ENCODE measurements around the gene FGF1. TPM values are rescaled to one million over a fixed set of nuclear protein-coding genes. Genes with fewer than 3 reads are reported as not detected.

The FGF1 gene
- total RNA-seq, 1 donor from 2014 or later = 0.07 TPM

- Mint-ChIP-seq H3K27ac (no peak overlapping the region), H3K4me1 (peaks cover 25% of the 10 kb centered on the region), H3K9me3 (no peaks in the 10 kb centered on the region), H3K36me3 (no peaks in the 10 kb centered on the region), H3K27me3 (ENCODE audit: low read depth) (no peaks in the 10 kb centered on the region), H3K4me3 (no peak overlapping the region)
- peak; percentile 39 for TF ChIP-seq CTCF (IDR thresholded peaks at IDR 0.05; ENCODE audit: unreplicated experiment)
- no peak for DNase-seq (ENCODE audit: low spot score in 2 of 2, unreplicated experiment in 2 of 2)
Measured at GRCh38 chr5:142694092-142694856, 8.4 kb upstream of the FGF1 start.

- no peaks in the 10 kb centered on the region for H3K9me3 Mint-ChIP-seq
- H3K27ac Mint-ChIP-seq = no peak overlapping the region
- no peaks in the 10 kb centered on the region for H3K36me3 Mint-ChIP-seq
- H3K27me3 Mint-ChIP-seq (ENCODE audit: low read depth) = no peaks in the 10 kb centered on the region
- TF ChIP-seq CTCF (IDR thresholded peaks at IDR 0.05; ENCODE audit: unreplicated experiment) = no peak
- no peak overlapping the region for H3K4me3 Mint-ChIP-seq
- no peak for DNase-seq (ENCODE audit: low spot score in 2 of 2, unreplicated experiment in 2 of 2)
- peaks cover 8% of the 10 kb centered on the region for H3K4me1 Mint-ChIP-seq
Measured at GRCh38 chr5:142692321-142692894, 6.5 kb upstream of the FGF1 start.

GRCh38 chr5:142690667-142691066 is 4.8 kb upstream of the FGF1 start:
- Mint-ChIP-seq H3K27me3 (ENCODE audit: low read depth) (no peaks in the 10 kb centered on the region), H3K9me3 (no peaks in the 10 kb centered on the region), H3K36me3 (no peaks in the 10 kb centered on the region), H3K27ac (no peak overlapping the region), H3K4me3 (no peak overlapping the region), H3K4me1 (peaks cover 5% of the 10 kb centered on the region)
- no peak for TF ChIP-seq CTCF (IDR thresholded peaks at IDR 0.05; ENCODE audit: unreplicated experiment)
- no peak for DNase-seq (ENCODE audit: low spot score in 2 of 2, unreplicated experiment in 2 of 2)

- Mint-ChIP-seq H3K36me3 (no peaks in the 10 kb centered on the region), H3K27ac (no peak overlapping the region), H3K27me3 (ENCODE audit: low read depth) (no peaks in the 10 kb centered on the region), H3K4me3 (no peak overlapping the region), H3K9me3 (no peaks in the 10 kb centered on the region), H3K4me1 (peaks cover 10% of the 10 kb centered on the region)
- DNase-seq (ENCODE audit: low spot score in 2 of 2, unreplicated experiment in 2 of 2) = no peak
- TF ChIP-seq CTCF (IDR thresholded peaks at IDR 0.05; ENCODE audit: unreplicated experiment) = no peak
Measured at GRCh38 chr5:142689081-142689480, 3.2 kb upstream of the FGF1 start.

GRCh38 chr5:142688281-142688989 is 2.5 kb upstream of the FGF1 start:
- Mint-ChIP-seq H3K36me3 (no peaks in the 10 kb centered on the region), H3K27me3 (ENCODE audit: low read depth) (no peaks in the 10 kb centered on the region), H3K4me3 (no peak overlapping the region), H3K27ac (no peak overlapping the region), H3K9me3 (no peaks in the 10 kb centered on the region), H3K4me1 (peaks cover 10% of the 10 kb centered on the region)
- DNase-seq (ENCODE audit: low spot score in 2 of 2, unreplicated experiment in 2 of 2) = no peak
- TF ChIP-seq CTCF (IDR thresholded peaks at IDR 0.05; ENCODE audit: unreplicated experiment) = no peak

Data from mesothelial cell of epicardium (in vitro differentiated cells).